Sciatic nerve (tissue), 2 donors: ENCODE results near the gene HOXC10. TPM values are rescaled to one million over a fixed set of nuclear protein-coding genes. Genes with fewer than 3 reads are reported as not detected.

Experiments
- ATAC-seq: fragments of 200-7000 bp; cut with Tn5 transposase; one replicate; pipeline ENCODE4 v1.9.1; 2020; ENCODE audit warnings: mild to moderate bottlenecking, moderate library complexity
- DNase-seq: peaks from one replicate; pipeline ENCODE4 v3.0.0-alpha.2; 2020; ENCODE audit warnings: low spot score
- intact Hi-C: fragments of 100-400 bp; cut with DNase I; formaldehyde crosslinking; loops from one replicate; pipeline ENCODE4 v1.14.2; 2022
- total RNA-seq: library from RNA; stranded (reverse); fragmentation: NEBNext Ultra II Directional; extraction: Animal tissue kit (Norgen Biotek cat#: 25700); gene quantifications from one replicate; pipeline ENCODE4 v1.2.1, GENCODE V29; 2021
- donor health status: DM: no; HTN: no; CAD: no.
- donor health status: DM: no; HTN: no; CAD: no.

HOXC10 gene
- 17.2 TPM for total RNA-seq

- ATAC-seq (peak; percentile 91), DNase-seq (peak; percentile 98)
- intact Hi-C loops = loop anchor here (5.0 kb wide), 2 partner anchors 222 to 733 kb away; a partner anchor contains a TSS
Observed at GRCh38 chr12:53984901-53985691, at the start of gene HOXC10. TSS of gene HOXC10 (plus strand) at chr12:53985146. CDS start at chr12:53985260, 114 bp downstream.

GRCh38 chr12:53935383-53936341 is 49.3 kb upstream of the HOXC10 start:
- intact Hi-C loops = no loop called here
- no peak for ATAC-seq
- DNase-seq = no peak

GRCh38 chr12:53937099-53937498 is 47.8 kb upstream of the HOXC10 start:
- DNase-seq (no peak), ATAC-seq (no peak)
- intact Hi-C loops = no loop called here

- intact Hi-C loops = no loop called here
- DNase-seq (no peak), ATAC-seq (no peak)
Observed at GRCh38 chr12:53937596-53938325, 47.2 kb upstream of the HOXC10 start.

- peak; percentile 84 for ATAC-seq
- DNase-seq = peak; percentile 77
- intact Hi-C loops = no loop called here
Observed at GRCh38 chr12:53938326-53939140, 46.4 kb upstream of the HOXC10 start, which contains the start of gene HOXC13. TSS of gene HOXC13 (plus strand) at chr12:53938831. CDS start at chr12:53938907, 76 bp downstream.

- intact Hi-C loops = no loop called here
- no peak for DNase-seq
- ATAC-seq = peak; percentile 64
Observed at GRCh38 chr12:53939141-53940108, 45.5 kb upstream of the HOXC10 start.

GRCh38 chr12:53940443-53941014 is 44.4 kb upstream of the HOXC10 start:
- DNase-seq (no peak), ATAC-seq (no peak)
- intact Hi-C loops = no loop called here

- DNase-seq = no peak
- intact Hi-C loops = no loop called here
- ATAC-seq = no peak
Observed at GRCh38 chr12:53941187-53941586, 43.8 kb upstream of the HOXC10 start.

- intact Hi-C loops = no loop called here
- ATAC-seq (no peak), DNase-seq (no peak)
Observed at GRCh38 chr12:53941750-53942149, 43.2 kb upstream of the HOXC10 start.

- no peak for ATAC-seq
- DNase-seq = no peak
- intact Hi-C loops = no loop called here
Observed at GRCh38 chr12:53942467-53942997, 42.4 kb upstream of the HOXC10 start.

- intact Hi-C loops = no loop called here
- ATAC-seq (no peak), DNase-seq (no peak)
Observed at GRCh38 chr12:53944209-53944608, 40.7 kb upstream of the HOXC10 start.

GRCh38 chr12:53944907-53945847 is 39.8 kb upstream of the HOXC10 start:
- DNase-seq = no peak
- intact Hi-C loops = no loop called here
- ATAC-seq = peak; percentile 22

- DNase-seq = no peak
- intact Hi-C loops = no loop called here
- no peak for ATAC-seq
Observed at GRCh38 chr12:53947743-53948142, 37.2 kb upstream of the HOXC10 start.

GRCh38 chr12:53948650-53949593 is 36.0 kb upstream of the HOXC10 start:
- intact Hi-C loops = no loop called here
- ATAC-seq (no peak), DNase-seq (no peak)
